NCI-H748 treated with DMSO at 0.1 percent for 48 hours (cell line): ENCODE measurements around the gene LAD1.

Experiments used
- DNase-seq: peaks from one replicate; lab custom pipeline; 2025; lab: John Stamatoyannopoulos, UW

LAD1 gene

DNA sequence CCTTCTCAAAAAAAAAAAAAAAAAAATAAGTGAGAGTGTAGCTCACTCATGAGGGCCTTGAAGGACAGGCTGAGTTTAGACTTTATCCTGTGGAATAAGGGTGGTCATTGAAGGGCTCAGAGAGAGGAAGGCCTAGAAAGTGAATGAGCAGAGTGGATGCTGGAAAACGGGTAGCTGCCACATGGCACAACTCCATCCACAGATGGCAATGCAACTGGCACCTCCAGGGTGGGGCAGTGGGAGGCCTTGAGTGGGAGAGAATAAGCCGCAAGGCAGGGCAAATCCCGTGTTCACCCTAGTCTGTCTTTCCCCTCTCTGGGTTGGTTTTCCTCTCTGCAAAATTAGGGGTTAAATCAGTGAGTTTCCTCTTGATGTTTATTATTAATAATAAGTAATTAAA is 19.3 kb upstream of the LAD1 start:
- no peak for DNase-seq

DNA sequence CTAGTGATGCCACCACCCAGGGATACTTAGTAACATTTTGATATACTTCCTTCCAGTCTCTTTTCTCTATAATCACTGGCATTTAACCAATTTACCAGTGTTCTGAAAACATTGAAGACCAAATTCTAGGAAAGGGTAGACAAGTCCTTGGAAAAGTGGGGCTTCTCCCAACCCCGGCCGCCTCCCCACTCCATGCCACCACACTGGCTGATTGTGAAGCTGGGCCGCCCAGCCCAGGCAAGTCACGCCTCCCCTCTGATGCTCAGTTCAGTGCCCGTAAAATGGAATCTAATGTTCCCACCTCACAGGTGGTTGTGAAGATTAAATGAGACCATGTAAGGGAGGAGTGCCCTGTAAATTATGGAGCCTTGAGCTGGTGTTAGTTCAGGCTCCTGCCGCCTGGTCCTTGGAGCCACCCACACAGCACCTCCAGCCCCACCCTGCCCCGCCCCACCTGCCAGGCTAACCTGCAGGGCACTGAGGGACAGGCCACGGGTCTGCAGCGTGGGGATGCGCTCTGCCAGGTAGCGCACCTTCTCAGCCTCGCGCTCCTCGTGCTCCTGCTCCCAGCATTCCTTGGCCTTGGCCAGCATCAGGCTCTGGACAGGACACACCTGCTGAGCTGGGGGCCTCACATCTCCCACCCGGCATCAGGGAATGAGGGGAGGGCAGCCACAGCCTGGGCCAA is 15.1 kb upstream of the LAD1 start:
- DNase-seq, result no peak

DNA sequence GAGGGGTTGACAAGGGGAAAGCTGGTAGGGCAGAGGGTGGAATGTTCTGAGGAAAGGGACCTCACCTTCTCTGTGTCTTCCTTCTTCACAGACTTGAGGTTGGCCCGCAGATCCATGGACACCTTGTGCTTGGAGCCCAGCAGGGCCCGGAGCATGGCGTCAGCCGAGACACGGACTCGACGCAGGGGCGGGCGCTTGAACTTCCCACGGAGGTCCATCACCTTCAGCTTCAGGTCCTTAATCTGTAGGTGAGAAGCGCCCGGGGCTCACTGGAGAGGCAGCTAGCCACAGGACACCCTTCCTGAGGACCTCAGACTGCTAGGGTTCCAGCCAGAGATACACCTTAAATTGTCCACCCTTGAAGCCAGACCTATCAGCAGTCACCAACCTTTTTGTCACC is 12.2 kb upstream of the LAD1 start:
- DNase-seq, result no peak

DNA sequence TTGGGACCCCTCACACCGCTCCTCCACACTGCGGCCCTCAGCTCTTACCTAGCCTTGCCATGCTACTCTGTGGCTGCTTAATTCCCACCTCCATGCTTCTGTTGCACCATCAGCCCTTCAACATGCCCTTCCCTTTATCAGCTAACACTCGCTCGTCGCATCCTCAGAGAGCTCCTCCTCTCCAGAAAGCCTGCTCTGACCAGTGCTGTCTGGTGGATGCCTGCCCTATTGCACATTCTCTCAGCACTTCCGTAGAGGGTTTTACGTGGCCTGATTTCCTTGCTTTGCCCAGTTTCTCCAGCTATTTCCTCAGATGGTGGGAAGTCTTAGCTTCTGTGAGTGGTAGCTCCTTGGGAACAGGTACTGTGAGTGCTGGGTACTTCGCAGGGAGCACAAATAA is 10.3 kb upstream of the LAD1 start:
- no peak for DNase-seq

DNA sequence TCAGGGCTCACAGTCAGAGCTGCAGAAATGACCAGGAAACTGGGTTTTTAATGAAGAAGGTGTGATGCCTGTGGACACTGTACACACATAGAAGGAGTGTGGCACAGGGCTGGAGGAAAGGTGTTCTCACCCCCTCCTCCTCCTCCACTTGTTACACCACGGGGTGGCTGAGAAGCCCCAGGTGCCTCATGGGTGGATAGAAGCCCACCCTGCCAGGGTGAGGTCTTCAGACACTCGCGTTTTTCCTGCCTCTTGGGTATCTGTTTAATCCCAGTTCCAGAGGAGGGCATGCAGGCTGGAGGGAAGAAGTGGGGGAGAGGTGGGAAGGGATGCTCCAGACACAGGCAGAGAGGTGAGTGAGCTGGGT is 9.7 kb upstream of the LAD1 start:
- DNase-seq, result no peak

DNA sequence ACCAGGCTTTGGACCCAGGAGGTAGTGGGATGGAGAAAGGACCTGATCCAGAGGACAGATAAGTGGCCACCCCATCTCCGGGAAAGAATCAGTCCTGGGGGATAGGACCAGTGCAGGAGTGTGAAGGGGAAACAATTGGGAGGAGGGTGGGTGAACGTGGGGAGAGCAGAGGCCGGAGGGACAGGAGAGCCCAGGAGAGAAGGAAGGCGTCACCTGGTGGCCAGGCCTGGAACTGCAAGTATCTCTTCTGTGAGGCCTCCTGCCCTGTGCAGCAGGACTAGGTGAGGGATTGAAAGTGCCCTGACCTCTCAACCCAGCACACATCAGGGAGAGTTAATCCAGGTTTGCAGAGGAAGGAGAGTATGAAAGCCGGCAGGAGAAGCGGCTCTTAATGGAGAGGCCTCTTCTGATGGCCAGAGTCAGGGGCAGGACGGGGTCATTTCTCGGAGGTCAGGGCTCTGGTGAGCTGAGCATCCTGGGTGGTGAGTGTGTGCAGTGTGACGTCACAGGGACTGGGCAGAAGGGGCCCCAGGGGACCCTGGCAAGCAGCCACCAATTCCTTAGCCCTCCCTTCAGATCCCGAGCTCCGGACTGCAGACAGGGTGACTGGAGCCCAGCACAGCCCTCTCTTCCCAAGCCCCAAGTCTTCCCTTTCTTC is 9.2 kb upstream of the LAD1 start:
- peak; percentile 25 for DNase-seq

DNA sequence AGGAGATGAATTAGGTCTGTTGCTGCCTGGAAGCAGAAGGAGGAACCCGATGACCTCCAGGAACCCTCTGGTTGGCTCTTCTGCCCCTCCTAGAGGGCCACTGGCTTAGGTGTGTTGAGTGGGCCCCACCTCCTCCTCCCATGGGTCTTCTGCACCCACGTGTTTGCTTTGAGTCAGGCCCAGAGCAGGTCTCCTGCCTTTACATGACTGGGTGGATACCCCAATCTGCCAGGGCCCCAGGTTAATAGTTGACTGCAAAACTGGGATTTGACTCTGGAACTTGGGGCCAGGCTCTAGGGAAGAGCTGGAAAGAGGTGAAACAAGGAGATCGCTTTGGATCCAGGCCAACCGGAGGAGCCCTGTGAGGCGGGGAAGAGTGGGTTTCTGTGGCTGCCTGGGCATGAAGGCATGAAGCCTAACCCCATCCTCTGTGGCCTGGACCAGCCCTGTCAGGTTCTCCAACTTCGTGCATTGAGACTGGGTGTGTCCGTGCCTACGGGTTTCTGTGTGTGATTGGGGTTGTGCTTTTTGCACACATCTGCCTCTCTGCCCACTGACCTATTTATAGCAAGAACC is 7.8 kb upstream of the LAD1 start:
- DNase-seq, result no peak

DNA sequence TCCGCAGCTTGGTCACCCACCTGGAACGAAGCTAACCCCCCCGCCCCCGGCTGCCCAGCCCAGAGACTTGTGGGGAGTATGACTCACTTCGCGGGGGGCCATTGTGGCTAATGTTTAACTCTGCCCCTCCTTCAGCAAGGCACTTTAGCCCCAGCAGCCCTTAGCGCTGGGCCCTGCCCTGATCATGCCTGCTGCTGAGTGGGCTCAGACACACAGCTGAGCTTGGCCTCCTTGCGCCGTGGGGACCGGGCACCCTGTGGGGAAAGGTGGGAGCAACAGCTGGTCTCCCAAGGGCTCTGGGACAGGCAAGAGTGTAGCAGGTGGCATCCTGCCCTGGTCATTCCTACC is 6.3 kb upstream of the LAD1 start:
- no peak for DNase-seq

DNA sequence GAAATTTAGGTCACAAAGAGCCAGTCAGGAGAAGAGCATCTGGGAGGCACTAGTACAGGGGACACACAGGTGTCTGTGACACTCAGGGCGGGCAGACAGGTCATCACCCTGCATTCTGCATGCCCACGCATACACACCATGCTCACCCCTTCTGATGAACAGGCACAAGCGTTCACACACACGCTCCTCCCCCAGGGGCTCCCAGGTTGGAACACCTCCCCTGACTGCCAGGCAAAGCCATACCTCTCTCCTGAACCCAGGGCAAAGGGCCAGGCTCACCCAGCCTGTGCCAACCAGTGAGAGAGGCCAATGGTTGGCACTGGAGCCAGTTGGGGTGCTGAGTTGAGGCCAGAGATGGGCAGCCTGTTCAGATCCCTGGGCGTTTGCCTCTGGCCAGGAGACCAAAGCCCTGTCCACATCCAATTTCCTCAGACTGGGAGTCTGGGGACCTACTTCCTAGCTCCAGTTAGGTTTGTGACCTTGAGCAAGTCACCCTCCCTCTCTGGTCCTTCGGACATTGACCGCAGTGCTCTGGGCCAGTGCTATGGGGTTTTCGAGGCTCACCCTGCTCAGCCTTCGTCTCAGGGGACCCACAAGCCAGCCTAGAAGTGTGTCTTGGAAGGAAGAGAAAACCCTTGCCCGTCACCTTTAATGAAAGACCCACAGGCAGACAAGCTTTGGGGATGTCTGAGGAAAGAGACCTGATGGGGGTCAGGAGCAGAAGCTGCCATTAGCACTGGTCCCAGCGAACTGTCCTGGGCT is 5.8 kb upstream of the LAD1 start:
- no peak for DNase-seq

DNA sequence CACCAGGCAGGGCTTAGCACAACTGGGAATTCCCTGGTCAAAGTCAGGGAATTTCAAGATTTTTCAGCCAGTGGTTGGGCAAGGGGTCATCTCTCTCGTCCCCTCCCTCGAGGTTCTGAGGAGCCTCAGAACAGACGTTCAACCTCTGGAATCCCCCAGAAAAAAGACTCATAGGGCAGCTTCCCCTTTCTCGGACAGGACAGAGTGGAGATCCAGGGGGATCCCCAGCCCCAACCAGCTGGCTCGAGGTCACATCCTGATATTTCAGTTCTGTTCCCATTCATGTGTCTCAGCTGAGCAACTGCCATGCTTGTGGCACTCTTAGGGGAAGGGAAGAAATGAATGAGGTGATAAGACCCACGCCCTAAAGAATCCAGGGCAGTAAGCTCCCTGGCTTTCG is 4.9 kb upstream of the LAD1 start:
- no peak for DNase-seq

DNA sequence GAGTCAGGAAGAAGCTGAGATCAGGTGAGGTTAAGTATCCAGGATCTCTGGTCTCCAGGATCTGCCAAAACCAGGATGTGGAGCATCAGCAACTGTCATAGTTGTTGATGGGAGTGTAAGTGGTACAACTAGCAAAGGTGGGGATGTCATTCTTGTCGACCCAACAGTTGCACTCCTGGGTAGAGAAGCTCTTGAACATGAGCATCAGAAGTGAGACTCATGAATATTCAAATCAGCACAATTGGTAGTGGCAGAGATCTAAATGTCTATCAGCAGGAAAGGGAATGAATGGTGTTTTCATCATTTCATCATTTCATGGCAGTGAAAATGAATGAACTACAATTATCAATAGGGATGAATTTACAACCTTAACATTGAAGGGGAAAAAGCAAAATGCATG is 4.2 kb upstream of the LAD1 start:
- DNase-seq, result no peak

DNA sequence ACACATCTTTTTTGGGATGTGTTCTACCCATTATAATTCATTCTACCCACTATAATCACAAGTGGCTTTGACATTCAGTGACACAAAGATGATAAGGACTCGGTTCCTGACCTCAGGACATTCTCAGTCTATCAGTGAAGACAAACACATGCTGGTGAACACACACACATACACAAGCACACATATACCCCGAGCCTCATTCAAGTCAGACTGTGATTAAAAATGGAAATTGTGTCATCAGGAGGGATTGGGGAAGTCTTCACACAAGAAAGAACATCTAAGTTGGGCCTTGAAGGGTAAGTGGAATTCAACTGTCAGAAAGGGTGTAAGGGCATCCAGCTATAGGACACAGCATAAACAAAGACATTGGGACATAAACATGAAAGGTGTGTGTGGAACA is 2.6 kb upstream of the LAD1 start:
- DNase-seq, result no peak

DNA sequence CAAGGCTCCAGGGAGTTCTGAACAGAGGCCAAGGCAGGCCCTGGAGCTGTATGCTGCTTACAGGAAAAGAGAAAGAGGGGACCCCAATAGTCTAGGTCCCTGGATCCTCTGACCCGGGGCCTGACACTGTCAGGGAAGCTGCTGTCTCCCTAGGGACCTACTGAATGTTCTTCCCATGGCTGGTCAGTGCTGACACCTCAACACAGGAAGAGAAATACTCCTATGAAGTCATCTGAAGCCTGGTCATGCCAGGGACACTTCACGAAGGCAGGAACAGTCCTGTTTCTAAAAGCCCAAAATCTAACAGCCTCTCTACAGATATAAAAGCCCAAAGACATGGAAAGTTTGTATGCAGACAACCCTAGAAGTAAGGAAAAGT is 1.7 kb upstream of the LAD1 start:
- no peak for DNase-seq

DNA sequence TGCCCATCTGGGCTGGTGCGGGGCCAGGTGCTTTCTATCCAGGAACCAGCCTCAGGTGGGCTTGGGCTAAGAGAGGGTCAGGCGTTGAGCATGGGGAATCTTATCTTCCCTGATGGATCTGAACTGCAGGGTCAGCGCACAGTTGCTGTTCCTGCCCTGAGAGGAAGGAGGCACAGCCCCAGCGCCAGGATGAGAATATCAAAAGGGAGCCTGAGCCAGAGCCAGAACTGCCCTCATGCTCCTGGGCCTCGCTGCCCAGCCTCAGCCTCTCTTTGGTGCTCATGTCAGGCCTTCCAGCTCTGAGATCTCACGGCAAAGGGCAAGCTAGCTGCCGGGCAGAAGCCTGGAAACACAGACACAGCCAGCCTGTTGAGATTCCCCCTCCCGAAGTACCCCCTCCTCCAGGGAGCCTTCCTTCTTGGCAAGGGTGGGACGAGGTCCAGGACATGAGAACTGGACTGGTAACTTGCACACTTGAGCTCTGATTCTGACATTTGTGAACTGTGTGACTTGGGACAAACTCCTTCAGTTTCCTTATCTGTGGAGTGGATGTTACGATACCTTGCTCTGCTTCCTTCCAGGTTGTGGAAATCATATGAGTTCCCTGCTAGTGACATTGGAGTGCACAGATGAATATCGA is 1.2 kb upstream of the LAD1 start:
- no peak for DNase-seq

DNA sequence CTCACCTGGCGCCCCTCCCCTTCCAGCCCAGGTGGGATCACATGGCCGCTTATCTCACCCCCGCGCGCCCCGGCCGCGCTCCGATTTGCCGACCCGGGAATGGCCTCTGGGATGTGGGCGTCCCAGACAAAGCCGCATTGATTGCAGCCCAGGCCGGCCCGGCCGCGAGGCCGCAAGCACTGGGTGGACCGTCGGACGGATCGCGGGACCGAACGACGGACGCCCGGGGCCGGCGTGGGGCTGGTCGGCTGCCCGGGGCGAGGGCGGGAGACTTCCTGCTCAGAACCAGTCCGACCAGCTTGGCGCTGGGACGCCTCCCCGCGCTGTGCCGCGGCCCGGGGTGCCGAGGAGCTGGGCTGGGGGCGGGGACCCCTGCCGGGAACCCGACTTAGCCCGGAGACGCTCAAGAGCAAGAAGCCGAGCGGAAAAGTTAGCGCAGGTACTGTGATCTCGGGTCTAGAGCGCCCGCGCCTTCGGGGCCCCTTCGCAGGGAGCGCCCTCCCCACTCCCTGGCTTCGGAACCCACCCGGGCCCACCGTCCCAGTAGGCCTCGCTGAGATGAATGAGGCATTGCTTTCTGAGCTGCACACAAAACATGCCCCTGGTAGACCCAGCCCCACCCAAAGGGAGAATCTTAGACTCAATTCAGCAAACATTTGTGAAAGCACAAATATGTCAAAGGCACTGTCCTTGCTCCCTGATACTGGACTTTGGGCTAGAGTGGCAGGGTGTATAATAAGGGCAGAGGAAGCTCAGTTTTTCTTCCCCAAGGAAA is 415 bp upstream of the LAD1 start:
- DNase-seq, result no peak

DNA sequence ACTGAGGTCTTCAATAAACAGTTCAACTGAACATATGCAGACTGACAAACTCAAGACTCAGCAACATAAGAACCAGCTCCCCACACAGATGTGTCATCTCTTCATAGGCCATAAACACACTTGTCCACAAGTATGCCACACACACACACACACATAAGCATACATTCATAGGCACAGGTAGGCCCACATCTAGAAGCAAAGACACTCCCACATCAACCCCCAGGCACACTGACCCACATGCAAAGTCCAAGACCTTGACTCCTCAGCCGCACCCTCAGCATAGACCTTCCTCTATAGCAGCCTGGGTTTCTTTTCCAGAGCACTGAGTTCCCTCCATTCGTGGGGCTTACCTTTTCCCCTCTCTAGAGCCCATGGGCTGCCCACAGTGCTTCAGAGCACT is 1.4 kb downstream of the LAD1 start:
- DNase-seq, result no peak

DNA sequence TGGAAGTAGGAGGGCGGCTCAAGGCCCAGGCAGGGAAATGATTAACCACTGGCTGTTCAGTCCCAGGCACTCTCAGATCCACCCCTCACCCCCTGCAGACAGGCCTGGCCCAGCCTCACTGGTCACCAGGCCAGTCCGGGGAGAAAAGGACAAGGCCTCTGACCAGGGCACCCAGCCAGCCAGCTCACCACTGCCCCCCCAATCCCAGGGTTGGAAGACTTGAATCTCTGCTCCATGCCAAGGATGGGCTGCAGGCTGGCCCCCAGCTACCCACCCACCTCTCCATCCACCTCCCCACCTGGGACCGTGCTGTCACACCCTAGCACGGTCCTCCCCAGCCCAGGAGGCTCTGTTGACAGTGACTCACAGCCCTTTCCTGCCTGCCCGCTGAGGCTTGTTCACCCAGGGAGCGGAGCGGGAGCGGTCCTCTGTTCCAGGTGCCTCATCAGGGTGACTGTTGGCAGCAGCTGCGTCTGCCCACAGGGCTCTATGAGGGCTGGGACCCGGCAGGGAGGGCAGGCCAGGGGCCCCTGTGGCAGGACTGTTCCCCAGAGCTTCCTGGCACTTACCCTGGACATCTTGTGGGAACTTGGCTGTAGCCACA is 2.2 kb downstream of the LAD1 start:
- no peak for DNase-seq

DNA sequence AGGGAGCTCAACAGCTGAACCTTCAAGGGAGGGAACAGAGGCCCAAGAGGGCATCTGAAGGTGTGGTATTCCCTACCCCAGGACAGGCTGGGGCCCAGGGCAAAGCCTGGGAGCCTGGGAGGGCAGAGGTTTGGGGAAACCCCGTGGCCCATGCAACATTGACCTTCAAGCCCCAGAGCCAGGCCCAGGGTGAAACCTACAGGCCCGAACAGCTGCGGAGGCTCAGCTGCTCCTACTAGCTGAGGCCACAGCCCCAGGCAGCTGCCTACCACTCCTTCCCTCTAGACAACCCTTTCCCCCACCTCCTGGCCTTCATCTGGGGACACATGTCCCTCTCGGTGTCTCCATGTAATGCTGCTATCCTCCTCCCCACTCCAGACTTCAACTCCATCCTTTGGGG is 3.2 kb downstream of the LAD1 start:
- DNase-seq, result no peak

DNA sequence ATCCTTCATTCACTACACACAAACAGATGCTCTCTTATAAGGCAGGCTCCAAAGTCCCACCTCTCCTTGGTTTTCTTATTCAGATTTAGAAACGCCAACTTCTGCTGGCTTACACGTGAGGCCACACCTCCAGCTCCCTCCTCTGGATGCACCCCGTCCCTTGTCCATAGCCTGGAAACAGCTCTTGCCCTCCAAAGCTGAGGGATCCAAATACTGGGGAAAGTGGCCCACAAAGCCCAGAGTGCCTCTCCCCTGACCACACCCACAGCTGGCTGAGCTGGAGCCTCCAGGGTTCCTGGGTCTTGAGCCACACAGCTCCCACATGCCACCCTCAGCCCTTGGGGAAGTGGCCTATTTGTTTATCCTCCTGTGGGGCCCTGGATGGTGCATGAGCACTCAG is 4.5 kb downstream of the LAD1 start:
- DNase-seq, result no peak

DNA sequence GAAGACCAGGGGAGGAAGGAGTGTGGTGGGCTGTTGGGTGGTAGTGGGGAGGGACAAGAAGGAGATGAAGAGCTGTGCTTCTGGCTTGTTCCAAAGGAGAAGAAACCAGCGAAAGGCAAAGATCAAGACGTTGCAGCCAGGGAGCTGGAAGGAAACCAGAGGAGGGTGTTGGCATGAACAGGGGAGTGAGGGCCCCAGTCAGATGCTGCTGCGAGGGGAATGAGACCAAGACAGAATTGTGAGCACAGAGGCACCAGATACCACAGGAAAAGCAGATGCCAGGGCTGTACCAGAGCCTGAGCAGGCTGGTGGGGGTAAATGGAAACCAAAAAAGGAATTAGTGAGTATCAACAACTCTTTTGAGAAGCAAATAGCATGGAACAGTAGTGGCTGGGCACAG is 6.0 kb downstream of the LAD1 start:
- no peak for DNase-seq

DNA sequence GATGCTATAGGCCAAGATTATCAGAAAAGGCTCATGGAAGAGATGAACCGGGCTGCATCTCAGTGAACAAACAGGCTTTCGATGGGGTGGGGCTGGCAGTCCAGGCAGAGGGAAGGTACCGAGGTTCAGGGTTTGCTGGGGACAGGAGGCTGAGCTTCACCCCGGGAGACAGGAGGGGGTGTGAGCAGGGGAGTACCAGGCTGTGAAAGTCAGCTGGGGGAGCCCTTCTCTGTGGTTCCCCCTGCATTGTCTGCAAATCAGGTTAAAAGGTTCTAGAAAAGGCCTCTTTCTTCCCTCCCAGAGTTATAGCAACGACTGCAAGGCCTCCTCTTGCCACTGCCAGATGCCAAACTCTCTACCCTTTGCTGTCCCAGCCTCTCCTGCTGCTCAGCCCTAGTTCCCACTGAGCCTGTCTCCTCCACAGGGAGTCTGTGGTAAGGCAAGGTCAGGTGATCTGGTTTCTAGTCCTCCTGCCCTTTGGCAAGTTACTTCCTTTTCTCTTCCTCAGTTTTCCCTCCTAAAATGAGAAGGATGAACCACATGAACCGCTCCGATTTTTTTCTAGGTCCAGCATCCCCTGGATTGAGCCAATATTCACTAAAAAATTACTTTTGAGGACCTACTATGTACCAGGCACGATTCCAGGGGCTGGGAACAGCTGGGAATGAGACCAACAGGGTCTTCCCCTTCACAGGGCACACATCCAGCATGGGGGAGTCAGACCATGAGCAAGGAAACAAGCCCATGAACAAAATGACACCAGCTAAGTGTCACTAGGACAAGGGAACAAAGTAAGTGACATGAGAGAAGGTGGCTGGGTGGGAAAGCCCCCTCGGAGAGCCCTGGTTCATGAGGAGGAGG is 7.2 kb downstream of the LAD1 start:
- no peak for DNase-seq
